ENCODE data around the gene SUSD1.

- TF ChIP-seq CTCF (IDR thresholded peaks at IDR 0.05) (no peak), POLR2A (IDR thresholded peaks at IDR 0.05) (no peak)
These were observed 34.2 kb downstream of the SUSD1 start for GRCh38 chr9:112140936-112141335.
